GM12873 (cell line): ENCODE data around the gene RECQL5.

Source experiments
- TF ChIP-seq, protein P1 (sequence below): IDR thresholded peaks from 2 replicates; pipeline ENCODE4 v1.5.1; 2012; ENCODE audit warnings: low read depth, mild to moderate bottlenecking, moderate library complexity, low read length, control low read depth; ENCODE audit not compliant: insufficient read depth; ENCODE audit errors: missing control alignments

Gene RECQL5

GRCh38 chr17:75637551-75637950 lies 29.4 kb downstream of the RECQL5 start:
- TF ChIP-seq, protein P1, sequence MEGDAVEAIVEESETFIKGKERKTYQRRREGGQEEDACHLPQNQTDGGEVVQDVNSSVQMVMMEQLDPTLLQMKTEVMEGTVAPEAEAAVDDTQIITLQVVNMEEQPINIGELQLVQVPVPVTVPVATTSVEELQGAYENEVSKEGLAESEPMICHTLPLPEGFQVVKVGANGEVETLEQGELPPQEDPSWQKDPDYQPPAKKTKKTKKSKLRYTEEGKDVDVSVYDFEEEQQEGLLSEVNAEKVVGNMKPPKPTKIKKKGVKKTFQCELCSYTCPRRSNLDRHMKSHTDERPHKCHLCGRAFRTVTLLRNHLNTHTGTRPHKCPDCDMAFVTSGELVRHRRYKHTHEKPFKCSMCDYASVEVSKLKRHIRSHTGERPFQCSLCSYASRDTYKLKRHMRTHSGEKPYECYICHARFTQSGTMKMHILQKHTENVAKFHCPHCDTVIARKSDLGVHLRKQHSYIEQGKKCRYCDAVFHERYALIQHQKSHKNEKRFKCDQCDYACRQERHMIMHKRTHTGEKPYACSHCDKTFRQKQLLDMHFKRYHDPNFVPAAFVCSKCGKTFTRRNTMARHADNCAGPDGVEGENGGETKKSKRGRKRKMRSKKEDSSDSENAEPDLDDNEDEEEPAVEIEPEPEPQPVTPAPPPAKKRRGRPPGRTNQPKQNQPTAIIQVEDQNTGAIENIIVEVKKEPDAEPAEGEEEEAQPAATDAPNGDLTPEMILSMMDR: no peak

DNA sequence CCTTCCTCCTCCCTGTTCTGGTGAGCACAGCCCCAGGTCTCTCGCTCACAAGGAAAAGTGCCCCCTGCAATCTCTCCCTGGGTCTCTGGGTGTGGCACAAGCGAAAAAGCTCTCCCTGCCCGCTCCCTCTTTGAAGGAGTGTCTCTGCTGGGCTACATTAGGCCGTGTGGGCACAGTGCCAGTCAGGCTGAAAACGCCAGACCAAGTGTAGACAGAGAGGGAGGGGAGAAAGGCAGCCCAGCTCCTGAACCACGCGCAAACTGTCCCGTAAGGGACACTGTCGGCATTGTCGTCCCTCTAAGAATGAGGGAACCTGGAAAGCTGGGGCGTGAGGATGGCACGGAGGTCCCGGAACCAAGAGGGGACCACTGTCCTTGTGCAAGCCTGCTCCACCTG lies 29.8 kb downstream of the RECQL5 start:
- TF ChIP-seq, protein P1: no peak

GRCh38 chr17:75636381-75637142 lies 30.4 kb downstream of the RECQL5 start:
- TF ChIP-seq, protein P1: no peak

- TF ChIP-seq, protein P1: no peak
These were observed 31.2 kb downstream of the RECQL5 start for GRCh38 chr17:75635610-75636202.

GRCh38 chr17:75634754-75635609 lies 32.0 kb downstream of the RECQL5 start:
- TF ChIP-seq, protein P1: no peak

DNA sequence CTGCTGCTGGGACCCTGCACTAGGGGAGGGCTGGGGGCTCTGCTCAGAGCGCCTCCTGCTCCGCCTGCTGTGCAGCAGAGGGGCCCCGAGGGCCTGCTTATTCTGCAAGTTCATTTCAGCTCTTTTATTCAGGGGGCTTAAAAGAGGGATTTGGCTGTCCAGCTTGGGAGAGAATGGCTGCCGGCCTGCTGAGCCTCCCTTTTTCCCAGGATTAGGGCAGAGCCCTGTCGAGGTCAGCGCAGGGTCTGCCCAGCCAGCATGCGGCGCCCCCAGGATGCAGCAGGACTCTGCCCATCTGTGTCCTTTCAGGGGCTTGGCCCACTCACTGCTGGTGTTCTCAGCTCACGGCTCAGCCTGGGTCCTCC lies 32.6 kb downstream of the RECQL5 start:
- TF ChIP-seq, protein P1: no peak
